Mesothelial cell of epicardium (in vitro differentiated cells): ENCODE data around the gene ANK3. TPM values are rescaled to one million over a fixed set of nuclear protein-coding genes. Genes with fewer than 3 reads are reported as not detected.

ENCODE experiments used
- DNase-seq, 2 experiments: peaks; one replicate each; pipeline ENCODE4 v3.0.0; 2021; ENCODE audit warnings: low spot score in 2 of 2; ENCODE audit not compliant: unreplicated experiment in 2 of 2
- H3K27ac Mint-ChIP-seq: 2 replicates; pipeline ENCODE4 v1.8.0; 2021; ENCODE audit warnings: mixed read lengths
- H3K27me3 Mint-ChIP-seq: 2 replicates; pipeline ENCODE4 v1.8.0; 2021; ENCODE audit warnings: low read depth, mixed read lengths
- H3K36me3 Mint-ChIP-seq: 2 replicates; pipeline ENCODE4 v1.8.0; 2021; ENCODE audit warnings: mixed read lengths
- H3K4me1 Mint-ChIP-seq: 2 replicates; pipeline ENCODE4 v1.8.0; 2021; ENCODE audit warnings: mixed read lengths
- H3K4me3 Mint-ChIP-seq: 2 replicates; pipeline ENCODE4 v1.8.0; 2021; ENCODE audit warnings: mild to moderate bottlenecking, moderate library complexity, mixed read lengths
- H3K9me3 Mint-ChIP-seq: 2 replicates; pipeline ENCODE4 v1.8.0; 2021; ENCODE audit warnings: mixed read lengths
- total RNA-seq: library from RNA; stranded (reverse); gene quantifications from 3 replicates; pipeline ENCODE4 v1.2.1, GENCODE V29; 2021
- TF ChIP-seq, protein P1 (sequence below): fragments of 200-600 bp; sonication (generic); IDR thresholded peaks from one replicate; pipeline ENCODE4 v1.5.0; 2021; ENCODE audit warnings: antibody characterized with exemption; ENCODE audit not compliant: unreplicated experiment

Gene ANK3
- total RNA-seq, 1 donor from 2014 or later, result 242 TPM

DNA sequence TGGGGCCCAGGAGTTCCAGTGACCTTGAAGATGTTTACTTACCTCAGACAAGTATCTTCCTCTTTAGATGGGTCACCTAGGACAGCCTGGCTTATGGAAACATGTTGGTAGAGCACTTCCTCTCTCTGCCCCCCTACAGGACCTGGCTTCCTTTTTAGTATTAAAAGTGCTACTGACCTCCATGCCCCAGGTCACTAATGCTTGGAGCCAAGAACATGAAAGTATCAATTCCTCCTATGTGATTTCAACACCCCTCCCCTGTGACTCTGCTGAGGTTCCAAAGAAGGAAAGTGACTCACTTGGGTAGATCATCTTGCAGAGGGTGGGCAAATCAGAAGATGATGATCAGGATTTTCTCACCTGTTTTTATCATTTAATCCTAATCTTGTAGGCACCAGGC is 358.0 kb downstream of the ANK3 start:
- Mint-ChIP-seq H3K9me3 (no peaks in the 10 kb centered on the region), H3K27me3 (no peaks in the 10 kb centered on the region), H3K27ac (peak overlapping the region; percentile 24), H3K4me1 (peaks cover 16% of the 10 kb centered on the region), H3K36me3 (peaks cover 9% of the 10 kb centered on the region), H3K4me3 (no peak overlapping the region)
- TF ChIP-seq, protein P1, sequence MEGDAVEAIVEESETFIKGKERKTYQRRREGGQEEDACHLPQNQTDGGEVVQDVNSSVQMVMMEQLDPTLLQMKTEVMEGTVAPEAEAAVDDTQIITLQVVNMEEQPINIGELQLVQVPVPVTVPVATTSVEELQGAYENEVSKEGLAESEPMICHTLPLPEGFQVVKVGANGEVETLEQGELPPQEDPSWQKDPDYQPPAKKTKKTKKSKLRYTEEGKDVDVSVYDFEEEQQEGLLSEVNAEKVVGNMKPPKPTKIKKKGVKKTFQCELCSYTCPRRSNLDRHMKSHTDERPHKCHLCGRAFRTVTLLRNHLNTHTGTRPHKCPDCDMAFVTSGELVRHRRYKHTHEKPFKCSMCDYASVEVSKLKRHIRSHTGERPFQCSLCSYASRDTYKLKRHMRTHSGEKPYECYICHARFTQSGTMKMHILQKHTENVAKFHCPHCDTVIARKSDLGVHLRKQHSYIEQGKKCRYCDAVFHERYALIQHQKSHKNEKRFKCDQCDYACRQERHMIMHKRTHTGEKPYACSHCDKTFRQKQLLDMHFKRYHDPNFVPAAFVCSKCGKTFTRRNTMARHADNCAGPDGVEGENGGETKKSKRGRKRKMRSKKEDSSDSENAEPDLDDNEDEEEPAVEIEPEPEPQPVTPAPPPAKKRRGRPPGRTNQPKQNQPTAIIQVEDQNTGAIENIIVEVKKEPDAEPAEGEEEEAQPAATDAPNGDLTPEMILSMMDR, result no peak
- no peak for DNase-seq

DNA sequence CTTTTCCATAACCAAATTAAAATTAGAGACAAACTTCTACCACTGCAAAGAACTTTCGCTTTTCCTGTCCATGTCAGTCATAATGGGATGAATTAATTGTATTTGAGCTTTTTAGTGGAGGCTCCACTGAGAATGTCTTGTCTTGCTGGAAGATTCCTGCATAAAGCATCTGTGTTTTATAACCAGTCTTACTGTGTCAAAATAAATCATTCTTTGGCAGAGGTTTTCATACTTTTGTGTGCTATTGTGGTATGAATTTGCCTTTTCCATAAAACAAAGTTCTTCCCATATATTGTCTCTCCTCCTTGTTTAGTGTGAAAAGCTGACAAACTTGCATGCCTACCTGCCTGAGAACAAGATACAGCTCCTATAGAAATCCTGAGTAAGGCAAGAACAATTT is 358.5 kb downstream of the ANK3 start:
- peaks cover 8% of the 10 kb centered on the region for H3K36me3 Mint-ChIP-seq
- no peaks in the 10 kb centered on the region for H3K9me3 Mint-ChIP-seq
- H3K4me1 Mint-ChIP-seq, result peaks cover 16% of the 10 kb centered on the region
- H3K27me3 Mint-ChIP-seq, result no peaks in the 10 kb centered on the region
- no peak overlapping the region for H3K4me3 Mint-ChIP-seq
- peak overlapping the region; percentile 24 for H3K27ac Mint-ChIP-seq
- TF ChIP-seq, protein P1, result no peak
- no peak for DNase-seq

DNA sequence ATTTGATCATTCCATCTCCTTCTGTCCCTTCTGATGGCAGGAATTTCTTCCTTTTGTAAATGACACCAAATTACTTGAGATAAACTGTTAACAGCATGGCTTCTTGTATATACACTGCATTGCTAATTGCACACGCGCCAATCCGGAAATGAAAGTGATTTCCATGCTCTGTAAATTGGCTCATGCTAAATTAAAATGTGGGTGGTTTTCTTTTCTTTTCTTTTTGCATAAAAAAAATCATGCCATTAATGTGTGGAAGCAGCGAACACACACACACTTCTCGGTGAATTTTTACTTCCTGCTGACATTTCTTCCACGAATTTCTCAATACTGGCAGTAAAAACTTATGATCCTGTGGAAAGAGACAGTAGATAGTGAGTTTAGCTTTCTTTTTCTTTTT is 360.2 kb downstream of the ANK3 start:
- H3K27ac Mint-ChIP-seq, result no peak overlapping the region
- no peak overlapping the region for H3K4me3 Mint-ChIP-seq
- DNase-seq, result no peak
- peaks cover 5% of the 10 kb centered on the region for H3K36me3 Mint-ChIP-seq
- no peaks in the 10 kb centered on the region for H3K27me3 Mint-ChIP-seq
- TF ChIP-seq, protein P1, result no peak
- H3K4me1 Mint-ChIP-seq, result peaks cover 16% of the 10 kb centered on the region
- no peaks in the 10 kb centered on the region for H3K9me3 Mint-ChIP-seq

DNA sequence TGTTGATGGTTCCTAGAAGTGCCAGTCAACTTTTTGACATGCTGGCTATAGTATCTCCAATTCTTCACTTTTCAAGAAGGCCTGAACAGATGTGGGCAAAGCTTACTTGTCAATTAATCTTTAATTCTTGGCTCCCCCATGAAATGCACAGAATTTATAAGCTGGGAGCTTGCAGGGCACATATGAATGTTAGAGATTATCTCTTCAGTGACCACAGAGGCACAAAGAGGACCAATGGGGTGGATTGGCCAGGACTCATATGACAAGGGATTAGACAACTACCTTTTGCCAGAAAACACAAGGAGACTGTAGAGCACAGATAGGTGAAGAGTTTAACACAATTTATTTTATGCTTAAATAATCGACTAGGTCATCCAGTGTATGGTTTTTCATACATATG is 361.6 kb downstream of the ANK3 start:
- H3K27ac Mint-ChIP-seq, result no peak overlapping the region
- no peaks in the 10 kb centered on the region for H3K9me3 Mint-ChIP-seq
- H3K27me3 Mint-ChIP-seq, result no peaks in the 10 kb centered on the region
- DNase-seq, result no peak
- H3K36me3 Mint-ChIP-seq, result peaks cover 5% of the 10 kb centered on the region
- TF ChIP-seq, protein P1, result no peak
- no peak overlapping the region for H3K4me3 Mint-ChIP-seq
- peaks cover 16% of the 10 kb centered on the region for H3K4me1 Mint-ChIP-seq

DNA sequence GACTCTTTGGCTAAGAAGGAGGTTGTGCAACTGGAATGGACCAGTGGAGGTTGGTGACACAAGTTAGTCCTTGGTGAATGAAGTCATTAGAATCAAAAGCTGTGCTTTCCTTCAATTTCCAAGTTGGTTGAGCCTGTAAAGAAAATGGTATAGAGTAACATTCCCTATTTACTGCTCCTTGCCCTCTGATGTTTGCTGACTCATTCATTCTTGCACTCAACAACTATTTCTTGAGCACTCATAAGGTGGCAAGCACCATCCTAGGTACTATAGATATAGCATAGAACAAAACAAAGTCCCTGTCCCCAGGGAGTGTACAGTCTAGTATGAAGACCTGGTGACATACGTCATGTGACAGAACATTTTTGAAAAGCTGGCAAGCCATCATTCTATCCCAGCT is 364.4 kb downstream of the ANK3 start:
- TF ChIP-seq, protein P1, result no peak
- H3K4me1 Mint-ChIP-seq, result no peaks in the 10 kb centered on the region
- H3K36me3 Mint-ChIP-seq, result peaks cover 2% of the 10 kb centered on the region
- no peak overlapping the region for H3K4me3 Mint-ChIP-seq
- H3K27ac Mint-ChIP-seq, result no peak overlapping the region
- H3K9me3 Mint-ChIP-seq, result no peaks in the 10 kb centered on the region
- H3K27me3 Mint-ChIP-seq, result no peaks in the 10 kb centered on the region
- DNase-seq, result no peak

DNA sequence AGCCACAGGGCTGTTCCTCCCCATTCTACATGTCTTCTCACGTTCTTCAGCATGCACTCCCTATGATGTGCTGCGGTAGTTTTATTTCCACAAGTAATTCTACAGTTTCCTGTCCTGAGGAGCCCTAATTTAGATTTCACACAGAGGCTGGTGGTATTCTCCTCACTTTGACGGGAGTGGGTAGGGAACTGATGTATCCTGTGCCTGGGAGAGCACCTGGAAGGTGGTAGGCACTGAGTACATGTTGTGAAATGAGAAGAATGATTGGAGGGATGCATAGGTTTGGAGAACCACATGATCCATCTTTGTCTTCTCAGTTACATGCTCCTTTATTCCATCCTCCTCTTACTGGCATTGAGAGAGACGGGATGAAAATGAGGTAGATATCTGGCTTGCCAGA is 365.2 kb downstream of the ANK3 start:
- H3K4me1 Mint-ChIP-seq, result no peaks in the 10 kb centered on the region
- no peaks in the 10 kb centered on the region for H3K9me3 Mint-ChIP-seq
- no peak overlapping the region for H3K4me3 Mint-ChIP-seq
- TF ChIP-seq, protein P1, result no peak
- no peak for DNase-seq
- H3K27me3 Mint-ChIP-seq, result no peaks in the 10 kb centered on the region
- peaks cover 2% of the 10 kb centered on the region for H3K36me3 Mint-ChIP-seq
- H3K27ac Mint-ChIP-seq, result no peak overlapping the region
